Activated naive CD4-positive, alpha-beta T cell treated with anti-CD3 and anti-CD28 coated beads for 36 hours (primary cell): ENCODE results near the gene ERC1. TPM values are rescaled to one million over a fixed set of nuclear protein-coding genes. Genes with fewer than 3 reads are reported as not detected.
A peak's percentile ranks its signal among the peaks of the same experiment; 100 is the strongest.

ENCODE experiments used
- CTCF ChIA-PET: fragments of 350-600 bp; sonication (Branson Sonifier 250); formaldehyde crosslinking; loops from one replicate; lab custom pipeline; 2021; ENCODE audit warnings: antibody characterized with exemption; lab: Charles Lee
- DNase-seq: peaks from one replicate; pipeline ENCODE4 v3.0.0-alpha.2; 2020
- H3K27ac Mint-ChIP-seq: one replicate; pipeline ENCODE4 v1.8.0; 2021; ENCODE audit warnings: mild to moderate bottlenecking, mixed read lengths
- H3K27me3 Mint-ChIP-seq: one replicate; pipeline ENCODE4 v1.8.0; 2021; ENCODE audit warnings: low read depth, mixed read lengths
- H3K36me3 Mint-ChIP-seq: one replicate; pipeline ENCODE4 v1.8.0; 2021; ENCODE audit warnings: low read depth, mixed read lengths
- H3K4me1 Mint-ChIP-seq: one replicate; pipeline ENCODE4 v1.8.0; 2021; ENCODE audit warnings: low read depth, mixed read lengths
- H3K4me3 Mint-ChIP-seq: one replicate; pipeline ENCODE4 v1.8.0; 2021; ENCODE audit warnings: mild to moderate bottlenecking, moderate library complexity, mixed read lengths
- H3K9me3 Mint-ChIP-seq: one replicate; pipeline ENCODE4 v1.8.0; 2021; ENCODE audit warnings: mixed read lengths
- intact Hi-C: fragments of 100-400 bp; cut with micrococcal nuclease; formaldehyde crosslinking; loops from one replicate; pipeline ENCODE4 v1.15.1; 2023
- total RNA-seq, 2 experiments: library from RNA; stranded (reverse); gene quantifications; one replicate each; pipeline ENCODE4 v1.2.3, GENCODE V29; 2021

Gene ERC1
- total RNA-seq, 2 experiments from 2014 or later, result 17.4 to 20.7 TPM

GRCh38 chr12:1273051-1273450, 282.0 kb downstream of the ERC1 start:
- Mint-ChIP-seq H3K27me3 (no peaks in the 10 kb centered on the region), H3K9me3 (no peaks in the 10 kb centered on the region), H3K4me3 (no peak overlapping the region), H3K4me1 (peaks cover 6% of the 10 kb centered on the region), H3K36me3 (peaks cover 5% of the 10 kb centered on the region), H3K27ac (no peak overlapping the region)
- intact Hi-C loops, result no loop called here
- DNase-seq, result no peak
- CTCF ChIA-PET, result interaction anchor here (0.6 kb wide), 1 partner anchor 156 kb away, joined by 3 read pairs; no protein-coding TSS in a partner anchor

GRCh38 chr12:1277905-1278304, 286.9 kb downstream of the ERC1 start:
- CTCF ChIA-PET, result interaction anchor here (1.1 kb wide), 1 partner anchor 9 kb away, joined by 3 read pairs; no protein-coding TSS in a partner anchor
- intact Hi-C loops, result no loop called here
- Mint-ChIP-seq H3K36me3 (peaks cover 3% of the 10 kb centered on the region), H3K4me3 (no peak overlapping the region), H3K4me1 (peaks cover 9% of the 10 kb centered on the region), H3K9me3 (no peaks in the 10 kb centered on the region), H3K27ac (no peak overlapping the region), H3K27me3 (no peaks in the 10 kb centered on the region)
- peak; percentile 23 for DNase-seq

- intact Hi-C loops, result no loop called here
- Mint-ChIP-seq H3K36me3 (peaks cover 3% of the 10 kb centered on the region), H3K4me3 (no peak overlapping the region), H3K27ac (no peak overlapping the region), H3K4me1 (peaks cover 9% of the 10 kb centered on the region), H3K9me3 (no peaks in the 10 kb centered on the region), H3K27me3 (no peaks in the 10 kb centered on the region)
- CTCF ChIA-PET, result no interaction called here
- no peak for DNase-seq
These were observed 288.0 kb downstream of the ERC1 start for GRCh38 chr12:1279050-1279449.

- peaks cover 2% of the 10 kb centered on the region for H3K36me3 Mint-ChIP-seq
- intact Hi-C loops, result no loop called here
- no peaks in the 10 kb centered on the region for H3K27me3 Mint-ChIP-seq
- CTCF ChIA-PET, result no interaction called here
- no peak overlapping the region for H3K4me3 Mint-ChIP-seq
- no peak for DNase-seq
- no peak overlapping the region for H3K27ac Mint-ChIP-seq
- no peaks in the 10 kb centered on the region for H3K9me3 Mint-ChIP-seq
- H3K4me1 Mint-ChIP-seq, result peaks cover 9% of the 10 kb centered on the region
These were observed 289.0 kb downstream of the ERC1 start for GRCh38 chr12:1280059-1280458.

GRCh38 chr12:1281683-1282366, 290.8 kb downstream of the ERC1 start:
- intact Hi-C loops, result no loop called here

GRCh38 chr12:1282670-1283315, 291.8 kb downstream of the ERC1 start:
- intact Hi-C loops, result no loop called here
- H3K27ac Mint-ChIP-seq, result no peak overlapping the region
- peaks cover 2% of the 10 kb centered on the region for H3K36me3 Mint-ChIP-seq
- H3K4me1 Mint-ChIP-seq, result peaks cover 5% of the 10 kb centered on the region
- CTCF ChIA-PET, result no interaction called here
- DNase-seq, result no peak
- no peaks in the 10 kb centered on the region for H3K9me3 Mint-ChIP-seq
- H3K4me3 Mint-ChIP-seq, result no peak overlapping the region
- H3K27me3 Mint-ChIP-seq, result no peaks in the 10 kb centered on the region

More at GRCh38 chr12:1281683-1282366, 290.8 kb downstream of the ERC1 start:
- CTCF ChIA-PET, result interaction anchor here (0.6 to 0.8 kb wide), 3 partner anchors 10 to 164 kb away, joined by 3 to 4 read pairs (median 4); no protein-coding TSS in a partner anchor
- Mint-ChIP-seq H3K27ac (no peak overlapping the region), H3K36me3 (peaks cover 2% of the 10 kb centered on the region), H3K27me3 (no peaks in the 10 kb centered on the region), H3K4me1 (peaks cover 9% of the 10 kb centered on the region), H3K9me3 (no peaks in the 10 kb centered on the region), H3K4me3 (no peak overlapping the region)
- DNase-seq, result no peak

GRCh38 chr12:1283316-1283715, 292.3 kb downstream of the ERC1 start:
- CTCF ChIA-PET, result no interaction called here
- Mint-ChIP-seq H3K9me3 (no peaks in the 10 kb centered on the region), H3K27ac (no peak overlapping the region), H3K27me3 (no peaks in the 10 kb centered on the region), H3K4me1 (no peaks in the 10 kb centered on the region), H3K4me3 (no peak overlapping the region), H3K36me3 (no peaks in the 10 kb centered on the region)
- DNase-seq, result no peak
- intact Hi-C loops, result no loop called here

GRCh38 chr12:1284611-1285010, 293.6 kb downstream of the ERC1 start:
- Mint-ChIP-seq H3K27me3 (no peaks in the 10 kb centered on the region), H3K9me3 (no peaks in the 10 kb centered on the region), H3K27ac (no peak overlapping the region), H3K4me1 (no peaks in the 10 kb centered on the region), H3K4me3 (no peak overlapping the region), H3K36me3 (no peaks in the 10 kb centered on the region)
- DNase-seq, result no peak
- CTCF ChIA-PET, result no interaction called here
- intact Hi-C loops, result no loop called here

- Mint-ChIP-seq H3K27me3 (no peaks in the 10 kb centered on the region), H3K36me3 (peaks cover 2% of the 10 kb centered on the region), H3K4me1 (no peaks in the 10 kb centered on the region), H3K27ac (no peak overlapping the region), H3K4me3 (no peak overlapping the region), H3K9me3 (no peaks in the 10 kb centered on the region)
- no peak for DNase-seq
- CTCF ChIA-PET, result no interaction called here
- intact Hi-C loops, result no loop called here
These were observed 296.5 kb downstream of the ERC1 start for GRCh38 chr12:1287446-1287975.

GRCh38 chr12:1288333-1288732, 297.3 kb downstream of the ERC1 start:
- no peaks in the 10 kb centered on the region for H3K4me1 Mint-ChIP-seq

GRCh38 chr12:1289371-1290155, 298.5 kb downstream of the ERC1 start:
- peaks cover 6% of the 10 kb centered on the region for H3K36me3 Mint-ChIP-seq
- no peaks in the 10 kb centered on the region for H3K9me3 Mint-ChIP-seq
- intact Hi-C loops, result no loop called here

More at GRCh38 chr12:1288333-1288732, 297.3 kb downstream of the ERC1 start:
- Mint-ChIP-seq H3K36me3 (peaks cover 2% of the 10 kb centered on the region), H3K9me3 (no peaks in the 10 kb centered on the region), H3K27ac (no peak overlapping the region), H3K4me3 (no peak overlapping the region), H3K27me3 (no peaks in the 10 kb centered on the region)
- no peak for DNase-seq
- intact Hi-C loops, result no loop called here
- CTCF ChIA-PET, result no interaction called here

GRCh38 chr12:1290716-1291115, 299.7 kb downstream of the ERC1 start:
- CTCF ChIA-PET, result interaction anchor here (1.0 kb wide), 1 partner anchor 173 kb away, joined by 3 read pairs; no protein-coding TSS in a partner anchor
- Mint-ChIP-seq H3K4me3 (no peak overlapping the region), H3K9me3 (no peaks in the 10 kb centered on the region), H3K27ac (no peak overlapping the region), H3K27me3 (no peaks in the 10 kb centered on the region), H3K4me1 (no peaks in the 10 kb centered on the region), H3K36me3 (peaks cover 7% of the 10 kb centered on the region)
- DNase-seq, result no peak
- intact Hi-C loops, result no loop called here

More at GRCh38 chr12:1289371-1290155, 298.5 kb downstream of the ERC1 start:
- Mint-ChIP-seq H3K4me3 (no peak overlapping the region), H3K27ac (no peak overlapping the region), H3K4me1 (no peaks in the 10 kb centered on the region), H3K27me3 (no peaks in the 10 kb centered on the region)
- CTCF ChIA-PET, result no interaction called here
- DNase-seq, result no peak
